Ureter (tissue), 1 donor: Measurements from ENCODE around the gene ACTMAP. TPM values are rescaled to one million over a fixed set of nuclear protein-coding genes. Genes with fewer than 3 reads are reported as not detected.
A peak's percentile ranks its signal among the peaks of the same experiment; 100 is the strongest.
"Not testable (repeated sequence)": the region's sequence is repeated elsewhere in the genome, so short reads cannot be mapped to it uniquely, and the experiment has no call there.

Source experiments
- DNase-seq: peaks from one replicate; pipeline ENCODE4 v3.0.0-alpha.2; 2020; ENCODE audit warnings: low spot score
- total RNA-seq: library from RNA; stranded (reverse); gene quantifications from one replicate; pipeline ENCODE4 v1.2.4, GENCODE V29; 2023
- donor health status: DM: yes; HTN: yes; CAD: no.

The ACTMAP gene, protein sequence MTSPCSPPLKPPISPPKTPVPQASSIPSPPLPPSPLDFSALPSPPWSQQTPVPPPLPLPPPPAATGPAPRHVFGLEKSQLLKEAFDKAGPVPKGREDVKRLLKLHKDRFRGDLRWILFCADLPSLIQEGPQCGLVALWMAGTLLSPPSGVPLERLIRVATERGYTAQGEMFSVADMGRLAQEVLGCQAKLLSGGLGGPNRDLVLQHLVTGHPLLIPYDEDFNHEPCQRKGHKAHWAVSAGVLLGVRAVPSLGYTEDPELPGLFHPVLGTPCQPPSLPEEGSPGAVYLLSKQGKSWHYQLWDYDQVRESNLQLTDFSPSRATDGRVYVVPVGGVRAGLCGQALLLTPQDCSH
- 11.3 TPM for total RNA-seq

- peak; percentile 100 for DNase-seq
Measured at GRCh38 chr19:40750058-40750873, at the start of gene ACTMAP. ACTMAP (minus strand) TSS chr19:40750477; CDS start chr19:40749803, 674 bp downstream.

DNA sequence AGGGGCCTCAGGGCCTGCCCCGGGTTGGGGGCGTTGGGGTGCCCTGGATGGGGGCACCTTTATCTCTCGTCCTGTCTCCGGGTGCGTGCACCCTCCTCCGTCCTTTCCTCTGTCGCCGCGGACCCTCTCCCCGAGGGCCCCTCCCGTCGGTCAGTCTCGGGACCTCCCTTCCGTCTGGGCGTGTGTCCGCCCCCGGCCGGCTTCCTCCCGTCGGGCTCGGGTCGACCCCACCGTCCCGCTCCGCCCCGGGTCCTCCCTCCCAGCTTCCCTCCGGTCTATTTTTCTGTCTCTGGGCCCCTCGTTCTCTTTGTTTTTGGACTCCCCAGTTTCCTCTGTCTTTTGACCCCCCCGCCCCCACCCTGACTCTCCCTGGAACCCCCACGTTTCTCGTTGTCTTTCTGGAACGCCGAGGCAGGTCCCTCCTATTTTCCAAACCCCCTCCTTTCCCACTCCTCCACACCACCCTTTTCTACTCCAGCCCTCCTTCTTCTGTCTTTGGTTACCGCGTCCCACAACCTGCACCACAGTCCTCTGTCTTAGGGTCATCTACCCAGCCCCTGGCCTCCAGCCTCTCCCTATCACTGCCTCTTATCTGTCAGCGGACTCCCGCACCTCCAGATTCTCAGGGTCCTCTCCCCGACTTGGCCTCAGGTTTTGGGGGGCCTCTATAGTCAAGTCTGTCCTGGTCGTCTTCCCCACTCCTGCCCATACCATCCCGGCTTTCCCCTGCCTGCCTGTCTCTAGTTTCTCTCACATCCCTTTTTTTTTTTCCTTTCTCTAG, 49.5 kb upstream of the ACTMAP start:
- DNase-seq: no peak

DNA sequence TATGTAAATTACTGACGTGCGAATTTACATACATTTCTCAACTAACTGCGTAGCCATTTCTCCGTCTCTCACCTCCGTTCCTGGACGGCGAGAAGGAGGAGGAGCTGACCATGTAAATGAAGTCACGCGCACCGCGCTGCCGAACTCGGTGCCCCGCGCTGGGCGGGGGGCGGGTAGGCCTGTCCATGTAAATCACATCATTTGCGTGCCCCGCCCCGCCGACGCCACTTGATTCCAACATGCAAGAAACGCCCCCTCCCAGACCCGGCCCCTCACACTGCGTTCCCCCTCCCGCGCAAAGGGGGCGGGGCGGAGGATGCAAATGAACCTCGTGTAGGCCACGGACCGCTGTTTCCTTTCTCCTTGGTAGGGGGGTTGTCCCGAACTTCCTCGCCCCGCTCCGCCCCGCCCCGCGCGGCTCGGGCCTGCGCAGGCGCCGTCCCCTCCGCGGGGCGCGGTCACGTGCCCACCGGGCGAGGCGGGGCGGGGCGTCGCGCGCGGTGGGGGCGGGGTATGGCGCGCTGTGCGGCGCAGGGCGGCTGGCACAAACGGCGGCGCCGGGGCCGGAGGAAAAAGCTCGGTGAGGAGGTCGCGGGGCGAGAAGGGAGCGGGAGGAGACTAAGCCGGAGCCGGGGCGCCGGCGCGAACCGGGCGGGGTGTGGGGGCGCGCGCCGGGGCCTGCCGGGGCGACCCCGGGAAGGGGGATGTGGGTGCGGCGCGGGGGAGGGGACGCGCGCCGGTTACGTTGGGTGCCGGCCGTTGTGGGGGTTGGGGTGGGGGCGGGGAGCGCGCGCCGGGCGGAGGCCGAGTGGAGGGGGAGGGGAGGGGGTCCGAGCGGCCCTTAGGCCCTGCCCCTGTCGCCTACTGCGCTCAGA, 48.6 kb upstream of the ACTMAP start, which contains the start of gene EGLN2:
Gene EGLN2, plus strand, starts transcription at position 509 of the 875 bp plus-strand sequence. CDS start 1,382 bp downstream, outside the sequence.
- peak; percentile 100 for DNase-seq

GRCh38 chr19:40797963-40798682, 47.8 kb upstream of the ACTMAP start:
- peak; percentile 77 for DNase-seq

DNA sequence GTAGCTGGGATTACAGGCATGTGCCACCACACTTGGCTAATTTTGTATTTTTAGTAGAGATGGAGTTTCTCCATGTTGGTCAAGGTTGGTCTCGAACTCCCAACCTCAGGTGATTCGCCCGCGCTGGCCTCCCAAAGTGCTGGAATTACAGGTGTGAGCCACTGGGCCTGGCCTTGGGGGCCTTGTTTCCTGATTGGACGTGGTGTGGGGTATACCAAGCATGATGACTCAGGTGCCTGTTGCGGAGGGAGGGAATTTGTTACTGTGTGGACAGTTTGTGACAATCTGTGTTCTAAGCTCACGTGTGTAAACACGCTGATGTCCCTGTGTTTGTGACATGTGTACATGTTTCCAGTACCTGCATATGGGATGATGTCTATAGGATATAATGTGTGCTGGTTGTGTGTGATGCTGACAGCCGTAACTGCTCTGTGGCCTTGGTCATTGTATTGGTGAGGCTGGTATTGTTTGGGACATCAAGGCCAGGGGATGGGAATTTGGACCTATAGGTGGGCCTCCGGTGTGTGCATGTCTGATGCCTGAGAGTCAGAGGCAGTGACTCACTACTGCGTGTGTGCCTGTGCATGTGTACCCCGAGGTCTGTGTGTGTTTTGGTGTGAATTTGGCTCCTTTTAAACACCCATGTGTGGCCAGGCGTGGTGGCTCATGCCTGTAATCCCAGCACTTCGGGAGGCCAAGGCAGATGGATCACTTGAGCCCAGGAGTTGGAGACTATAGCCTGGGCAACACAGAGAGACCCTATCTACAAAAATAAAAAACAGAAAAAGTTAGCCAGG, 47.1 kb upstream of the ACTMAP start:
- no peak for DNase-seq

DNA sequence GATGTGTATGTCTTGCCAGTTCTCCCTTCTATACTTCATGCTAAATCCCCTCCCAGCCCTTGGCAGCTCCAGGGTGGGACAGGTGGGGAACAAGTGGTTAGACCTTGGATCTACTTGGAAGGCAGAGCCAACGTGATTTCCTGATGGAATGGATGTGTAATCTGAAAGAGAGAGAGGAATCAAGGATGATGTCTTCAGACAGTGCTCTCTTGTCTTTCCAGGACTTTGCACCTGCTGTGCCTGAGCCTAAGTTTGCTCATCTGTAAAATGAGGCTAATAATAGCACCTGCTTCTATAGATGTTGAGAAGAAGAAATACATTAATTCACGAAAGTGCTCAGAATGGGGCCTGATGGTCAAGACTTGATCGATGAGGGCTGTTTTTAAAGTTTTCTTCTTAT, 41.7 kb upstream of the ACTMAP start:
- no peak for DNase-seq

GRCh38 chr19:40791349-40791748, 41.1 kb upstream of the ACTMAP start:
- no peak for DNase-seq

DNA sequence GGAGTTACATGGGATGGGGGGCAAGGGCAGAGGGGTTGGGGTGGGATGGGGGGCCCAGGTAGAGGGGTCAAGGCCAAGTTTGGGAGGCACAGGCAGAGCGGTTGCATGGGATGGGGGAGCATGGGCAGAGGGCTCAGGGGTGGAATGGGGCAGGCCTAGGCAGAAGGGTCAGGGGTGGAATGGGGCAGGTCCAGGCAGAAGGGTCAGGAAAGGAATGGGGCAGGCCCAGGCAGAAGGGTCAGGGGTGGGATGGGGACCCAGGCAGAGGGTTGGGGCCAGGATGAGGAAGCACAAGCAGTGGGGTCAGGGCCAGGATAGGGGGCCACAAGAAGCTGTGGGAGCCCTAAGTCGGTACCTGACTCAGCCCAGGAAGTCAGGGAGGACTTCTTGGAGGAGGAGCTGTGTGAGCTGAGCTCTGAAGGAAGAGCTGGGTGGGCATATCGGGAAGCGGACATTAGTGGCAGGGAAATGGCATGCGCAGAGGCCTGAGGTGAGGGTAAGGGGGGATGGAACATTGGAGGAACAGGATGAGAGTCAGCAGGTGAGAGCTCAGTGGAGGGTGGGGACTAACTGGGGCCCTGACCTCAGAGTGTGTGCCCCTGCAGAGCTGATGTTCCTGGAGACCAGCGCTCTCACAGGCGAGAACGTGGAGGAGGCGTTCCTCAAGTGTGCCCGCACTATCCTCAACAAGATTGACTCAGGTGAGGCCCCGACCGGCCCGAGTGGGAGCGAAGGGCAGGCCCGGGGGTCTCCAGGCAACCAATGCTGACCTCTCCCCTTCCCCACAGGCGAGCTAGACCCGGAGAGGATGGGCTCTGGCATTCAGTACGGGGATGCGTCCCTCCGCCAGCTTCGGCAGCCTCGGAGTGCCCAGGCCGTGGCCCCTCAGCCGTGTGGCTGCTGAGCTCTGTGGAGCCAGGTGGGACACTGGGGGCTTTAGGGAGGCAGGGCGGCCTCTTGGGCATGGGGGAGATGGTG, 36.1 kb upstream of the ACTMAP start:
- DNase-seq: no peak

GRCh38 chr19:40785526-40785925, 35.2 kb upstream of the ACTMAP start:
- DNase-seq: no peak

DNA sequence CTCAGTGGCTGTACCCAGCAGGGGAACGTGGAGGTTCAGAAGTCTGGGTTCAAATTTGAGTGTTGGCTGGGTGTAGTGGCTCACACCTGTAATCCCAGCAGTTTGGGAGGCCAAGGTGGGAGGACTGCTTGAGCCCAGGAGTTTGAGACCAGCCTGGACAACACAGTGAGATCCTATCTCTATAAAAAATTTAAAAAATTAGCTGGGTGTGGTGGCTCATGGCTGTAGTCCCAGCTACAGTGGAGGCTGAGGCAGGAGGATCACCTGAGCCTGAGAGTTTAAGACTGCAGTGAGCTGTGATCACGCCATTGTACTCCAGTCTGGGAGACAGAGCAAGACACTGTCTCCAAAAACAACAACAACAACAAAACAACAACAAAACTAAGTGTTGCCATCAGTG, 33.9 kb upstream of the ACTMAP start:
- DNase-seq: not testable (repeated sequence)

DNA sequence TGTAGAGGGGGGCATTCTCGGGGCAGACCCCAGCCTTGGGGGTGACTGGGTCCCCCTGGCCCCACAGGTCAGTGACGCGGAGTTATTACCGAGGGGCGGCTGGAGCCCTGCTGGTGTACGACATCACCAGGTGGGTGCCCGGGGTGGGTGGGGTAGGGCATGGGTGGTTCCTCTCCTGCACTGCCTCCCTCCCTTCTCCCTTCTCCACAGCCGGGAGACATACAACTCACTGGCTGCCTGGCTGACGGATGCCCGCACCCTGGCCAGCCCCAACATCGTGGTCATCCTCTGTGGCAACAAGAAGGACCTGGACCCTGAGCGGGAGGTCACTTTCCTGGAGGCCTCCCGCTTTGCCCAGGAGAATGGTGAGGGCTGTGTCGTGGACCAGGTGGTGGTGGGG, 33.4 kb upstream of the ACTMAP start:
- DNase-seq: no peak

- no peak for DNase-seq
Measured at GRCh38 chr19:40781140-40781539, 30.9 kb upstream of the ACTMAP start.

DNA sequence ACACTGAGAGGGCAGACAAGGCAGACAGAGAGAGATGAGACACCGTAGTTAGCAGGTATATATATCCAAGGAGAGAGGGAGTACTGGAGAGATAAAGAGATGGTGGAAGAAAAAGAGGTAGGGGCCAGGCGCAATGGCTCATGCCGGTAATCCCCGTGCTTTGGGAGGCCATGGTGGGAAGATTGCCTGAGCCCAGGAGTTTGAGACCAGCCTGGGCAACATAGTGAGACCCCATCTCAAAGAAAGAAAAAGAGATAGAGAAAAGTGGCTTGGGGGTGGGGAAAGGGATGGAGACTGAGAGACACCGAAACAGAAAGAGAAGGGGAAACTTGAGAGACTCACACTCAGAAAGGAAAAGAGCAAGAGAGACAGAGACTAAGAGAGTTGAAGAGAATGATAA, 30.3 kb upstream of the ACTMAP start:
- no peak for DNase-seq

DNA sequence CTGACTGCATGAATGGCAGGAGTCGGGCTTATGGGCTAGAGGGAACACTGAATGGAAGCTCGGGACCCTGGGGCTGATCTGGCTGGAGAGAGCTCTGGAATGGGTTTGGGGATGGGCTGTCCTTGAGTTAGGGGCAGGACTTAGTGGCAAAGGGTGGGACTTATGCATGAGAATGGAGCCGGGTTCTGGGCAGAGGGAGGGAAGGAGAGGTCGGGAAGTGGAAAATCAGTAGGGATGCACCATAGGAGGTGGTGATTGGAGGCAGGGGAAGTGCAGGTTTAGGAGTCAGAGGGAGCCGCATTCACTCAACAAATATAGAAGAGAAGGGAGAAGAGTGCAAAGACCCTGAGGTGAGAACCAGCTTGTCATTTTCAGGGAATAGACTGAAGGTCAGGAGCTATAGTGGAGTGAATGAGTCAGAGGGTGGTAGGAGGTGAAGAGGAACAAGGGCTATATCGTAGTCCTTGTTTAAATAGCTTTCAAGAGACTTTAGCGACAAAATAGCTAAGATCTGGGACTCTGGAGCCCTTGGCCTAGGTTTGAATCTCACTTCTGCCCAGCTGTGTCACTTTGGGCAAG, 28.5 kb upstream of the ACTMAP start:
- DNase-seq: no peak

GRCh38 chr19:40777937-40778705, 27.8 kb upstream of the ACTMAP start, which contains the start of gene RAB4B:
RAB4B (plus strand) TSS chr19:40778247; CDS start chr19:40778376, 129 bp downstream.
- DNase-seq: peak; percentile 100

DNA sequence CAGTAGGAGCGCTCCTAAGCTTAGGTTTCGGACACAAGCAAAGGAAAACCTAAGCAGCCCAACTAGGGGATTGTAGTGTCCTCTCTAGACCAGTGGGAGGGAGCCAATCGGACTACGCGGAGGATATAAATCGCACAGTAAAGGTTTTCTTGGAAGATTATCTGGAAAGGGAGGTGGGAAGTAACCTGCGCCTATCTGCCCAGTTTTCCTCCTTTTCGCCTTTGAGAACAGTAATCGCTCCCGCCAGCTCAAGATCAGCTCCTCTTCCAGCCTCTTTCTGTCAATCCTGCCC, 27.3 kb upstream of the ACTMAP start:
- no peak for DNase-seq

DNA sequence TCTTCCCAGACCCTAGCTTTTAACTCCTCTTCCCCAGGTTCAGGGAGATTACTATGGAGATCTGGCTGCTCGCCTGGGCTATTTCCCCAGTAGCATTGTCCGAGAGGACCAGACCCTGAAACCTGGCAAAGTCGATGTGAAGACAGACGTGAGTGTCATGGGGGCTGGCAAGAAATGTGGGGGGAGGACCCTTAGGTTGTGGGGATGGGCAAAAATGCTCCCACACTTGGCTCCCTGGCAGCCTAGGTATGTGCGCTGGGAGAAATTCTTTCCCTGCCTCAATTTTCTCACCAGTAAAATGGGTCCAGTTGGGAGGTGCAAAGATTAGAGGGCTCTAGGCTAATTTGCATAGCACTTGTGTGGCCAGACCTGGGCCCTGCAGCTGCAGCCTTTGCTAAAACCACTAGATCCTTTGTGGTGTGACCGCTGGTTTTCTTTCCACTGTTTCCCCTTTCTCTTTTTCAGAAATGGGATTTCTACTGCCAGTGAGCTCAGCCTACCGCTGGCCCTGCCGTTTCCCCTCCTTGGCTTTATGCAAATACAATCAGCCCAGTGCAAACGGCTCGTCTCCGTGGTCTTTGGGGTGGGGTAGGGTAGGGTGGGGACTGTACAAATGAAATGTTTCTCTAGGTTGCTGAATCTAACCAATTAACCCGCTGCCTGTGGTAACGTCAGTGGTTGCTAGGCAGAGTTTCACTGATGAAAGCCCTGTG, 26.8 kb upstream of the ACTMAP start:
- peak; percentile 93 for DNase-seq
